H9 (cell line): Measurements from ENCODE around the gene FYN. TPM values are rescaled to one million over a fixed set of nuclear protein-coding genes. Genes with fewer than 3 reads are reported as not detected.

Source experiments
- DNase-seq: peaks from one replicate; pipeline ENCODE4 v3.0.0-alpha.2; 2017
- H2AFZ ChIP-seq: one replicate; pipeline ENCODE4 v1.6.1; 2013; ENCODE audit warnings: mild to moderate bottlenecking, low read length, control low read depth, moderate library complexity
- H2AK5ac ChIP-seq: 2 replicates; pipeline ENCODE4 v1.6.1; 2013; ENCODE audit warnings: low read length, control low read depth, mixed read lengths; ENCODE audit not compliant: insufficient read length
- H2BK120ac ChIP-seq: one replicate; pipeline ENCODE4 v1.6.1; 2013; ENCODE audit warnings: low read depth, mild to moderate bottlenecking, low read length, control low read depth, inconsistent platforms; ENCODE audit not compliant: poor library complexity, severe bottlenecking
- H2BK12ac ChIP-seq: 2 replicates; pipeline ENCODE4 v1.6.1; 2013; ENCODE audit warnings: low read length, control low read depth, mixed read lengths, low read depth; ENCODE audit not compliant: insufficient read length
- H2BK15ac ChIP-seq: 2 replicates; pipeline ENCODE4 v1.6.1; 2013; ENCODE audit warnings: low read depth, low read length, control low read depth
- H2BK20ac ChIP-seq: one replicate; pipeline ENCODE4 v1.6.1; 2013; ENCODE audit warnings: low read depth, mild to moderate bottlenecking, low read length, control low read depth, inconsistent platforms; ENCODE audit not compliant: poor library complexity, severe bottlenecking
- H2BK5ac ChIP-seq: 2 replicates; pipeline ENCODE4 v1.6.1; 2013; ENCODE audit warnings: low read length, control low read depth, mixed read lengths; ENCODE audit not compliant: insufficient read length
- H3K14ac ChIP-seq: 2 replicates; pipeline ENCODE4 v1.6.1; 2013; ENCODE audit warnings: low read length, control low read depth; ENCODE audit not compliant: insufficient read depth
- H3K18ac ChIP-seq: 2 replicates; pipeline ENCODE4 v1.6.1; 2013; ENCODE audit warnings: low read depth, mild to moderate bottlenecking, mixed read lengths, low read length, control low read depth; ENCODE audit not compliant: insufficient read length
- H3K23ac ChIP-seq: 2 replicates; pipeline ENCODE4 v1.6.1; 2013; ENCODE audit warnings: low read length, control low read depth, mixed read lengths, low read depth; ENCODE audit not compliant: insufficient read length
- H3K23me2 ChIP-seq: 2 replicates; pipeline ENCODE4 v1.6.1; 2013; ENCODE audit warnings: low read depth, mild to moderate bottlenecking, mixed read lengths, low read length, control low read depth; ENCODE audit not compliant: insufficient read length, poor library complexity, severe bottlenecking
- H3K27ac ChIP-seq: 2 replicates; pipeline ENCODE4 v1.5.1; 2013; ENCODE audit warnings: low read length, control low read depth, mixed read lengths, low read depth; ENCODE audit not compliant: insufficient read length
- H3K27me3 ChIP-seq: 2 replicates; pipeline ENCODE4 v1.6.1; 2013; ENCODE audit warnings: low read length, control low read depth, inconsistent platforms; ENCODE audit not compliant: insufficient read depth
- H3K4ac ChIP-seq: 2 replicates; pipeline ENCODE4 v1.6.1; 2013; ENCODE audit warnings: low read depth, mild to moderate bottlenecking, control low read depth, inconsistent platforms, low read length, moderate library complexity
- H3K4me1 ChIP-seq: 2 replicates; pipeline ENCODE4 v1.6.1; 2013; ENCODE audit warnings: low read length, control low read depth, inconsistent platforms; ENCODE audit not compliant: insufficient read depth
- H3K4me2 ChIP-seq: 2 replicates; pipeline ENCODE4 v1.6.1; 2013; ENCODE audit warnings: low read length, control low read depth, mixed read lengths; ENCODE audit not compliant: insufficient read length, insufficient read depth
- H3K56ac ChIP-seq: 2 replicates; pipeline ENCODE4 v1.6.1; 2013; ENCODE audit warnings: low read depth, mild to moderate bottlenecking, mixed read lengths, low read length, control low read depth; ENCODE audit not compliant: insufficient read length
- H3K79me1 ChIP-seq: 2 replicates; pipeline ENCODE4 v1.6.1; 2013; ENCODE audit warnings: low read depth, mild to moderate bottlenecking, moderate library complexity, low read length, control low read depth, inconsistent platforms; ENCODE audit not compliant: insufficient read depth, poor library complexity, severe bottlenecking
- H3K79me2 ChIP-seq: 2 replicates; pipeline ENCODE4 v1.6.1; 2013; ENCODE audit warnings: low read length, control low read depth, inconsistent platforms; ENCODE audit not compliant: insufficient read depth
- H3K9ac ChIP-seq: 2 replicates; pipeline ENCODE4 v1.6.1; 2013; ENCODE audit warnings: low read length, control low read depth, mixed read lengths; ENCODE audit not compliant: insufficient read length; ENCODE audit errors: extremely low read depth
- H3K9me3 ChIP-seq: one replicate; pipeline ENCODE4 v1.6.1; 2013; ENCODE audit warnings: low read depth, low read length, inconsistent platforms; ENCODE audit not compliant: control insufficient read depth
- H3T11ph ChIP-seq: one replicate; pipeline ENCODE4 v1.6.1; 2013; ENCODE audit warnings: mild to moderate bottlenecking, low read length, control low read depth, inconsistent platforms
- H4K20me1 ChIP-seq: one replicate; pipeline ENCODE4 v1.6.1; 2013; ENCODE audit not compliant: control insufficient read depth, insufficient read length, insufficient read depth
- H4K5ac ChIP-seq: 2 replicates; pipeline ENCODE4 v1.6.1; 2013; ENCODE audit warnings: low read depth, mild to moderate bottlenecking, mixed read lengths, low read length, control low read depth; ENCODE audit not compliant: insufficient read length
- H4K8ac ChIP-seq: replicated peaks from 2 replicates; pipeline ENCODE4 v1.6.1; 2013; ENCODE audit warnings: low read length, control low read depth, mixed read lengths, low read depth; ENCODE audit not compliant: insufficient read length
- H4K91ac ChIP-seq: 2 replicates; pipeline ENCODE4 v1.6.1; 2013; ENCODE audit warnings: low read depth, mild to moderate bottlenecking, moderate library complexity, mixed read lengths, low read length, control low read depth; ENCODE audit not compliant: insufficient read length
- H3K27ac Mint-ChIP-seq, 3 experiments: 2 replicates in 2 of 3; 3 replicates in 1 of 3; pipeline ENCODE4 v1.8.0; 2020 to 2021; ENCODE audit warnings: mixed read lengths in 3 of 3, mild to moderate bottlenecking in 1 of 3, moderate library complexity in 1 of 3
- H3K27me3 Mint-ChIP-seq: 2 replicates; pipeline ENCODE4 v1.8.0; 2021; ENCODE audit warnings: low read depth, mild to moderate bottlenecking, moderate library complexity, mixed read lengths
- H3K36me3 Mint-ChIP-seq, 3 experiments: 2 replicates in 2 of 3; 3 replicates in 1 of 3; pipeline ENCODE4 v1.8.0; 2020 to 2021; ENCODE audit warnings: low read depth in 3 of 3, mixed read lengths in 3 of 3; ENCODE audit not compliant: insufficient read depth in 1 of 3
- H3K4me1 Mint-ChIP-seq, 2 experiments: 2 replicates each; pipeline ENCODE4 v1.8.0; 2020; ENCODE audit warnings: mixed read lengths in 2 of 2
- H3K4me3 Mint-ChIP-seq, 2 experiments: 2 replicates in 1 of 2; 3 replicates in 1 of 2; pipeline ENCODE4 v1.8.0; 2020 to 2021; ENCODE audit warnings: mild to moderate bottlenecking in 2 of 2, mixed read lengths in 2 of 2, moderate library complexity in 1 of 2
- H3K9me3 Mint-ChIP-seq, 2 experiments: 2 replicates in 1 of 2; 3 replicates in 1 of 2; pipeline ENCODE4 v1.8.0; 2020; ENCODE audit warnings: mild to moderate bottlenecking in 2 of 2, mixed read lengths in 2 of 2, moderate library complexity in 1 of 2
- WGBS: extraction: QIAGEN DNeasy Blood & Tissue Kit; methylation state at CpG from one replicate; pipeline ENCODE4 v1.1.7; 2013; ENCODE audit warnings: missing lambda C conversion rate, low lambda C conversion rate, mixed read lengths; ENCODE audit not compliant: insufficient read length; ENCODE audit errors: extremely low coverage; 5-methylcytosine and 5-hydroxymethylcytosine counted together
- total RNA-seq: library from RNA; stranded (reverse); gene quantifications from 2 replicates; pipeline ENCODE4 v1.2.1, GENCODE V29; 2021
- TF ChIP-seq, protein P1 (sequence below): fragments of 200-600 bp; sonication (generic); conservative IDR thresholded peaks from 3 replicates; pipeline ENCODE4 v1.8.0; 2021; ENCODE audit warnings: antibody characterized with exemption, mild to moderate bottlenecking

The FYN gene
- total RNA-seq, 1 experiment from 2014 or later = 64.8 TPM

DNA sequence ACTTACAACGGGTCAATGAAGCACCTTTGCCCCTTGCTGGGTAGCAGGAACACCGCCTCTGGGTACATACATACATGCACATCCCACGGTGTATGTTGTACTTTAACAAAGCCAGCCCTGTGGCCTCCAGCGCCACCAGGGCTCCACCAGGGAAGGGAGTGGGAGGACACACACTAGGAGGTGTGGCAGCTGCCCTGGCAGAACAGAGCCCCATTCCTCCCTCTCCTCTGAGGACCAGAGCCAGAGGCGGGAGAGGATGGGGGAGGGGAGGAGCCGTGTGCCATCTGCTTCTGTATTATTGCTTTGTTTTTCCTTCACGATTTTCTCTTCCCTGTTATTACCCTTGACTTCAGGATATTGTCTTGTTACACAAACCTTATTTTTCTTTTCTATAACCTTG, 161.8 kb downstream of the FYN start:
- no peak overlapping the region for H3K4me3 Mint-ChIP-seq
- no peaks in the 10 kb centered on the region for H3K27me3 Mint-ChIP-seq
- peak overlapping the region; percentile 61 to 90 (median 78); a peak in 4 of 7 replicates for H3K27ac Mint-ChIP-seq
- no peaks in the 10 kb centered on the region for H3K9me3 Mint-ChIP-seq
- no peak overlapping the region for H3K14ac ChIP-seq
- H3K4me1 Mint-ChIP-seq = peaks cover 20 to 36% of the 10 kb centered on the region in 2 experiments
- H2AFZ ChIP-seq = no peak overlapping the region
- H3K9me3 ChIP-seq = no peaks in the 10 kb centered on the region
- H3K27me3 ChIP-seq = no peaks in the 10 kb centered on the region
- no peak overlapping the region for H4K91ac ChIP-seq
- no peak overlapping the region for H2AK5ac ChIP-seq
- no peaks in the 10 kb centered on the region for H3K79me2 ChIP-seq
- no peak overlapping the region for H3K27ac ChIP-seq
- H2BK5ac ChIP-seq = no peak overlapping the region
- H3K18ac ChIP-seq = no peak overlapping the region
- H3K4me1 ChIP-seq = peaks cover 4% of the 10 kb centered on the region; the same call in 1 of the 2 replicates
- H3K23ac ChIP-seq = no peak overlapping the region
- no peak overlapping the region for H3K4ac ChIP-seq
- WGBS = no CpG with 5 or more reads among the region's 7 CpGs
- H4K5ac ChIP-seq = no peak overlapping the region
- TF ChIP-seq, protein P1, sequence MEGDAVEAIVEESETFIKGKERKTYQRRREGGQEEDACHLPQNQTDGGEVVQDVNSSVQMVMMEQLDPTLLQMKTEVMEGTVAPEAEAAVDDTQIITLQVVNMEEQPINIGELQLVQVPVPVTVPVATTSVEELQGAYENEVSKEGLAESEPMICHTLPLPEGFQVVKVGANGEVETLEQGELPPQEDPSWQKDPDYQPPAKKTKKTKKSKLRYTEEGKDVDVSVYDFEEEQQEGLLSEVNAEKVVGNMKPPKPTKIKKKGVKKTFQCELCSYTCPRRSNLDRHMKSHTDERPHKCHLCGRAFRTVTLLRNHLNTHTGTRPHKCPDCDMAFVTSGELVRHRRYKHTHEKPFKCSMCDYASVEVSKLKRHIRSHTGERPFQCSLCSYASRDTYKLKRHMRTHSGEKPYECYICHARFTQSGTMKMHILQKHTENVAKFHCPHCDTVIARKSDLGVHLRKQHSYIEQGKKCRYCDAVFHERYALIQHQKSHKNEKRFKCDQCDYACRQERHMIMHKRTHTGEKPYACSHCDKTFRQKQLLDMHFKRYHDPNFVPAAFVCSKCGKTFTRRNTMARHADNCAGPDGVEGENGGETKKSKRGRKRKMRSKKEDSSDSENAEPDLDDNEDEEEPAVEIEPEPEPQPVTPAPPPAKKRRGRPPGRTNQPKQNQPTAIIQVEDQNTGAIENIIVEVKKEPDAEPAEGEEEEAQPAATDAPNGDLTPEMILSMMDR = no peak
- no peak overlapping the region for H4K8ac ChIP-seq
- H2BK15ac ChIP-seq = no peak overlapping the region
- H2BK120ac ChIP-seq = no peak overlapping the region
- no peak overlapping the region for H2BK20ac ChIP-seq
- H3K4me2 ChIP-seq = no peak overlapping the region
- no peak for DNase-seq
- no peak overlapping the region for H3T11ph ChIP-seq
- no peaks in the 10 kb centered on the region for H3K23me2 ChIP-seq
- H4K20me1 ChIP-seq = no peaks in the 10 kb centered on the region
- no peak overlapping the region for H3K56ac ChIP-seq
- peaks cover 3 to 20% (median 6%) of the 10 kb centered on the region in 3 experiments; a peak in 6 of 7 replicates for H3K36me3 Mint-ChIP-seq
- H3K9ac ChIP-seq = no peak overlapping the region
- no peak overlapping the region for H2BK12ac ChIP-seq
- no peaks in the 10 kb centered on the region for H3K79me1 ChIP-seq
